Choroid plexus epithelial cell (primary cell): Measurements from ENCODE around the gene S1PR2.
A peak's percentile ranks its signal among the peaks of the same experiment; 100 is the strongest.

Experiments
- DNase-seq: peaks from one replicate; pipeline ENCODE4 v3.0.0-alpha.2; 2010; ENCODE audit warnings: low read depth
- H3K4me3 ChIP-seq: 2 replicates; pipeline ENCODE4 v1.5.1; 2011; ENCODE audit warnings: low read depth, mild to moderate bottlenecking, control low read depth, low read length, moderate library complexity
- CTCF ChIP-seq: conservative IDR thresholded peaks from 2 replicates; pipeline ENCODE4 v1.5.1; 2011; ENCODE audit warnings: low read depth, mild to moderate bottlenecking, control low read depth, inconsistent platforms, low read length, moderate library complexity

The S1PR2 gene

GRCh38 chr19:10230861-10231611, at the start of gene S1PR2:
TSS of gene S1PR2 (minus strand) at chr19:10231331. CDS start at chr19:10224905, 6,426 bp downstream.
- H3K4me3 ChIP-seq, result peak within 1 kb of the TSS; percentile 79
- peak; percentile 59 for DNase-seq
- no peak for TF ChIP-seq CTCF

GRCh38 chr19:10279737-10280442, 48.8 kb upstream of the S1PR2 start:
- no peak for TF ChIP-seq CTCF
- no peak for DNase-seq
- no peak overlapping the region for H3K4me3 ChIP-seq

GRCh38 chr19:10278935-10279334, 47.8 kb upstream of the S1PR2 start:
- no peak overlapping the region for H3K4me3 ChIP-seq
- TF ChIP-seq CTCF, result no peak
- DNase-seq, result no peak

- no peak for DNase-seq
- H3K4me3 ChIP-seq, result no peak overlapping the region
- no peak for TF ChIP-seq CTCF
Measured at GRCh38 chr19:10277795-10278589, 46.9 kb upstream of the S1PR2 start.

- no peak for TF ChIP-seq CTCF
- no peak overlapping the region for H3K4me3 ChIP-seq
- no peak for DNase-seq
Measured at GRCh38 chr19:10274589-10274988, 43.5 kb upstream of the S1PR2 start.

GRCh38 chr19:10271543-10272086, 40.5 kb upstream of the S1PR2 start:
- no peak for TF ChIP-seq CTCF
- peak; percentile 65 for DNase-seq

More at GRCh38 chr19:10271543-10272086, 40.5 kb upstream of the S1PR2 start:
- peak overlapping the region; percentile 81 for H3K4me3 ChIP-seq
